ENCODE measurements around the gene NUP35. TPM values are rescaled to one million over a fixed set of nuclear protein-coding genes. Genes with fewer than 3 reads are reported as not detected.

Gene NUP35, protein sequence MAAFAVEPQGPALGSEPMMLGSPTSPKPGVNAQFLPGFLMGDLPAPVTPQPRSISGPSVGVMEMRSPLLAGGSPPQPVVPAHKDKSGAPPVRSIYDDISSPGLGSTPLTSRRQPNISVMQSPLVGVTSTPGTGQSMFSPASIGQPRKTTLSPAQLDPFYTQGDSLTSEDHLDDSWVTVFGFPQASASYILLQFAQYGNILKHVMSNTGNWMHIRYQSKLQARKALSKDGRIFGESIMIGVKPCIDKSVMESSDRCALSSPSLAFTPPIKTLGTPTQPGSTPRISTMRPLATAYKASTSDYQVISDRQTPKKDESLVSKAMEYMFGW
- 8.5 and 12.9 TPM in 2 replicates for total RNA-seq (2014; rRNA removed; shearing (Covaris generic))
- polyA plus RNA-seq (2016; fragmentation: Nextera tagmentation; extraction: Ambion mirVana), result 10.9 and 11.3 TPM in 2 replicates

DNA sequence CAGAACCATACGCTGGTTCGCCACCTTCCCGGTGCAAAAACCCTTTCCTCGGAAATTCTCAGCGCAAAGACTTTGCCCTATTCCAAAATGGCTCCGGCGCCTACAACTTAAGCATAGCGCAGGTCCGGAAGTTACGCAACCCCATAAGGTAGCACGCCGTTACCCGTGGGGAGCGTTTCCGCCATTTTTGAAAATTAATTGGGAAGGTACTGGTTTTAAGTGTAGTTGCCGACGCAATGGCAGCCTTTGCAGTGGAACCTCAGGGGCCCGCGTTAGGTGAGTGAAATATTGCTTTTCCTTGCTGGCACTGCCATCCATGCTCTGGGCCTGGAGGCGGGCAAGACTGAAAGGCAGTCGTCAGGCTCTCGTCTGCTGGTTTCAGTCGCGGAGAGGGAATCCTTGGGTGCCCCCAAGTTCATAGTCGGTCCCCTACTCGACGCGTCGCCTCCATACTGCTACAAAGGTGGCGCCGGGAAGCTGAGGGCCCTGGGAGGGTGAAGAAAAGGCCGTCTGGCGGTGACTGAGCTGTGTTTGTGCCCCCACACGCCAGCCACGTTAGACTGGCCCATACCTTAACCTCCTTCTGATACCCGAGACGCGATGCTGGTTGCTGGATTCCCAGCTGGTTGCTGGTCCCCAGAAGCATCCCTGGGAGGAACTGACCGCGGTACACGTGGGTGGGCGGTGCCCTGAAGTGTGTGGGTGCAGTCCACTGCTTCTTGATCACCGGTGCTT lies at the start of gene NUP35:
TSS of gene NUP35 (plus strand) at position 222 of the 735 bp plus-strand sequence. CDS start at position 237, 15 bp downstream.
- Histone ChIP-seq H3K4me3 (peak within 1 kb of the TSS; percentile 97), H3K4me2 (ENCODE audit: unreplicated experiment) (peak within 1 kb of the TSS; percentile 99), H3K27ac (peak within 1 kb of the TSS; percentile 84), H3K27me3 (replicated peaks; ENCODE audit: insufficient read depth) (no peaks in the 10 kb centered on the region), H3K9me3 (ENCODE audit: low read depth) (no peaks in the 10 kb centered on the region), H3K79me2 (ENCODE audit: insufficient read depth) (peaks cover 46% of the 10 kb centered on the region), H2AFZ (peak within 1 kb of the TSS; percentile 99), H3K36me3 (ENCODE audit: low read depth) (no peaks in the 10 kb centered on the region), H3K9me2 (ENCODE audit: insufficient read depth) (no peaks in the 10 kb centered on the region), H3K4me1 (ENCODE audit: insufficient read depth) (0 out of 2 replicates have a peak, but pooled peaks cover 8% of the 10 kb centered on the region), H3K9ac (peak within 1 kb of the TSS; percentile 88), H3F3A (ENCODE audit: insufficient read depth) (peaks cover 16% of the 10 kb centered on the region; the same call in 1 of the 2 replicates), H4K20me1 (ENCODE audit: insufficient read depth) (no peaks in the 10 kb centered on the region)
- DNase-seq, result peak; percentile 97
- 0% methylated on average over 42 to 43 of the region's 43 CpGs for WGBS, 2 experiments (ENCODE audit: low coverage in 1 of 2, low lambda C conversion rate in 2 of 2, missing lambda C conversion rate in 2 of 2)
- in situ Hi-C loops (cut with MboI), result no loop called here
- TF ChIP-seq EZH2phosphoT487 (IDR thresholded peaks at IDR 0.05; ENCODE audit: insufficient read depth, low read depth) (no peak), EZH2 (IDR thresholded peaks at IDR 0.05; ENCODE audit: insufficient read depth, poor library complexity, severe bottlenecking) (no peak)

DNA sequence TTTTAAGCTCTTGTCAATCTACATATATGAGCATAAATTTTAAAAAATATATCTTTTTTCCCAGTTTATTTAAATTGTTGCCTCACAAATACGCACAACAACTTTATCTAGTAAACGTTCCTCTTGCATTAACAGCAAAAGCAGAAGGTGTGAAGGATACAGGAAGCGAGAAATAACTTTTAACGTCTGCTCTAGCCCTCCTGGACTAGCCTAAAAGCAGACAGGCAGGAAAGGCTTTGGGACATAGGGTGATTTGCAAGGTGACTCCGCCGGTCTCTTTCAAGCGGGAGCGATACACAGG lies 46.1 kb upstream of the NUP35 start:
- 7 to 8% methylated on average over 8 of the region's 8 CpGs for WGBS, 2 experiments (ENCODE audit: low coverage in 1 of 2, low lambda C conversion rate in 2 of 2, missing lambda C conversion rate in 2 of 2)
- no peaks in the 10 kb centered on the region for H4K20me1 ChIP-seq (ENCODE audit: insufficient read depth)
- H3K4me3 ChIP-seq, result peak overlapping the region; percentile 90
- DNase-seq, result no peak
- in situ Hi-C loops (cut with MboI), result no loop called here
- H3K4me2 ChIP-seq (ENCODE audit: unreplicated experiment), result peak overlapping the region; percentile 99
- 0 out of 2 replicates have a peak, but pooled peaks cover 6% of the 10 kb centered on the region for H3K27me3 ChIP-seq (replicated peaks; ENCODE audit: insufficient read depth)
- no peak overlapping the region for H3K27ac ChIP-seq
- H3K9ac ChIP-seq, result peak overlapping the region; percentile 77
- H2AFZ ChIP-seq, result peak overlapping the region; percentile 100
- no peaks in the 10 kb centered on the region for H3K79me2 ChIP-seq (ENCODE audit: insufficient read depth)
- H3F3A ChIP-seq (ENCODE audit: insufficient read depth), result peaks cover 10% of the 10 kb centered on the region; the same call in 1 of the 2 replicates
- no peak for TF ChIP-seq EZH2 (IDR thresholded peaks at IDR 0.05; ENCODE audit: insufficient read depth, poor library complexity, severe bottlenecking)
- TF ChIP-seq EZH2phosphoT487 (IDR thresholded peaks at IDR 0.05; ENCODE audit: insufficient read depth, low read depth), result no peak
- no peaks in the 10 kb centered on the region for H3K36me3 ChIP-seq (ENCODE audit: low read depth)
- no peaks in the 10 kb centered on the region for H3K9me3 ChIP-seq (ENCODE audit: low read depth)
- H3K9me2 ChIP-seq (ENCODE audit: insufficient read depth), result no peaks in the 10 kb centered on the region
- peaks cover 9% of the 10 kb centered on the region for H3K4me1 ChIP-seq (ENCODE audit: insufficient read depth)

DNA sequence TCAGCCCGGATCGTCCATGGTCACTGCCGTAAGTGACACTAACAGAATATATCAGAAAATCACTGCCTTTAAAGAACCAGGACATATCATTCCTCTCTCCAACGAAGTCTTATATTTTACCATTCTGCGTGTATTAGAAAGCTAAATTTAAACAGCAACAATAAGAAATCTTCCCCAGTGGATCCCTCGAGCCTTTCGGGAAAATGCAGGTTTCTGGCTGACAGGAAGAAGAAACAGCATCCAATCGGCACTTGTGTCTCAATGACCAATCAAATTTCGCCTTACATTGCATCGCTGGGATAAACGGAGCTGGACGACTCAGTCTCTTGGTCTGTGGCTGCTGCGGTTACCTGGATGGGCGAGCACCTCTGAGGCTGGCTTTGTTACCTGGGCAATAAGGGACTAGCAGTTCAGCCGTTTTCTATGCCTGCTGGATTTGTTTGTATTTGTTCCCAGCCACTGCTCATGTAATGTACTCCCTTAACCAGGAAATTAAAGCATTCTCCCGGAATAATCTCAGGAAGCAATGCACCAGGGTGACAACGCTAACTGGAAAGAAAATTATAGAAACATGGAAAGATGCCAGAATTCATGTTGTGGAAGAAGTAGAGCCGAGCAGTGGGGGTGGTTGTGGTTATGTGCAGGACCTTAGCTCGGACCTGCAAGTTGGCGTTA lies 45.6 kb upstream of the NUP35 start, which contains the start of gene DUSP19:
TSS of gene DUSP19 (plus strand) at position 284 of the 675 bp plus-strand sequence. CDS start at position 471, 187 bp downstream.
- peak within 1 kb of the TSS; percentile 32 for H3K27ac ChIP-seq
- H3K4me3 ChIP-seq, result peak within 1 kb of the TSS; percentile 90
- 2% methylated on average over 20 of the region's 20 CpGs for WGBS, 2 experiments (ENCODE audit: low coverage in 1 of 2, low lambda C conversion rate in 2 of 2, missing lambda C conversion rate in 2 of 2)
- no peaks in the 10 kb centered on the region for H4K20me1 ChIP-seq (ENCODE audit: insufficient read depth)
- H3K4me2 ChIP-seq (ENCODE audit: unreplicated experiment), result peak within 1 kb of the TSS; percentile 99
- H3K9ac ChIP-seq, result peak within 1 kb of the TSS; percentile 77
- no peaks in the 10 kb centered on the region for H3K79me2 ChIP-seq (ENCODE audit: insufficient read depth)
- peak within 1 kb of the TSS; percentile 100 for H2AFZ ChIP-seq
- TF ChIP-seq EZH2 (IDR thresholded peaks at IDR 0.05; ENCODE audit: insufficient read depth, poor library complexity, severe bottlenecking) (no peak), EZH2phosphoT487 (IDR thresholded peaks at IDR 0.05; ENCODE audit: insufficient read depth, low read depth) (no peak)
- DNase-seq, result peak; percentile 84
- H3K9me3 ChIP-seq (ENCODE audit: low read depth), result no peaks in the 10 kb centered on the region
- in situ Hi-C loops (cut with MboI), result no loop called here
- peaks cover 10% of the 10 kb centered on the region; the same call in 1 of the 2 replicates for H3F3A ChIP-seq (ENCODE audit: insufficient read depth)
- H3K36me3 ChIP-seq (ENCODE audit: low read depth), result no peaks in the 10 kb centered on the region
- H3K27me3 ChIP-seq (replicated peaks; ENCODE audit: insufficient read depth), result 0 out of 2 replicates have a peak, but pooled peaks cover 6% of the 10 kb centered on the region
- peaks cover 9% of the 10 kb centered on the region for H3K4me1 ChIP-seq (ENCODE audit: insufficient read depth)
- no peaks in the 10 kb centered on the region for H3K9me2 ChIP-seq (ENCODE audit: insufficient read depth)

All from GM23248 (cell line).